OCI-LY1 (cell line): Measurements from ENCODE around the gene VARS2.

Experiments
- H2AFZ ChIP-seq: fragments of 200-600 bp; sonication (generic), shearing (Covaris generic); 2 replicates; pipeline ENCODE4 v1.6.0; 2014; ENCODE audit warnings: antibody characterized with exemption, mild to moderate bottlenecking, low read length
- H3F3A ChIP-seq: fragments of 200-600 bp; sonication (generic), shearing (Covaris generic); 2 replicates; pipeline ENCODE4 v1.6.0; 2014; ENCODE audit warnings: mild to moderate bottlenecking, antibody characterized with exemption, low read length, moderate library complexity; ENCODE audit not compliant: insufficient read depth
- H3K27ac ChIP-seq: fragments of 200-600 bp; sonication (generic); 2 replicates; pipeline ENCODE4 v1.5.1; 2014; ENCODE audit warnings: low read length, mixed run types, mild to moderate bottlenecking, low read depth; ENCODE audit not compliant: poor library complexity, severe bottlenecking
- H3K27me3 ChIP-seq: fragments of 200-600 bp; sonication (generic); 2 replicates; pipeline ENCODE4 v1.6.0; 2014; ENCODE audit warnings: antibody characterized with exemption, mild to moderate bottlenecking, low read length, moderate library complexity; ENCODE audit not compliant: insufficient read depth
- H3K36me3 ChIP-seq: fragments of 200-600 bp; sonication (generic); 2 replicates; pipeline ENCODE4 v1.6.1; 2014; ENCODE audit warnings: mild to moderate bottlenecking, antibody characterized with exemption, low read length, moderate library complexity, mixed read lengths; ENCODE audit not compliant: insufficient read depth
- H3K4me1 ChIP-seq: fragments of 200-600 bp; sonication (generic); 2 replicates; pipeline ENCODE4 v1.5.1; 2014; ENCODE audit warnings: mild to moderate bottlenecking, low read length, moderate library complexity; ENCODE audit not compliant: insufficient read depth, severe bottlenecking
- H3K4me2 ChIP-seq: fragments of 200-600 bp; sonication (generic), shearing (Covaris generic); 2 replicates; pipeline ENCODE4 v1.6.1; 2014; ENCODE audit warnings: low read length
- H3K4me3 ChIP-seq: fragments of 200-600 bp; sonication (generic); 2 replicates; pipeline ENCODE4 v1.5.1; 2014; ENCODE audit warnings: low read length, low read depth, mild to moderate bottlenecking, mixed read lengths; ENCODE audit not compliant: poor library complexity, severe bottlenecking
- H3K79me2 ChIP-seq: fragments of 200-600 bp; shearing (Covaris generic); 2 replicates; pipeline ENCODE4 v1.6.1; 2016; ENCODE audit warnings: mixed run types, low read length, mixed read lengths; ENCODE audit not compliant: insufficient read depth
- H3K9ac ChIP-seq: fragments of 200-600 bp; sonication (generic), shearing (Covaris generic); 2 replicates; pipeline ENCODE4 v1.6.1; 2014; ENCODE audit warnings: mild to moderate bottlenecking, low read length, mixed read lengths
- H3K9me2 ChIP-seq: fragments of 200-600 bp; sonication (generic), shearing (Covaris generic); 2 replicates; pipeline ENCODE4 v1.6.1; 2014; ENCODE audit warnings: low read depth, mild to moderate bottlenecking, low read length, mixed read lengths
- H3K9me3 ChIP-seq: fragments of 200-600 bp; shearing (Covaris generic); 2 replicates; pipeline ENCODE4 v1.6.1; 2014; ENCODE audit warnings: low read length, mixed read lengths
- H4K20me1 ChIP-seq: fragments of 200-600 bp; sonication (generic), shearing (Covaris generic); 2 replicates; pipeline ENCODE4 v1.6.0; 2016; ENCODE audit warnings: mild to moderate bottlenecking, low read length; ENCODE audit not compliant: insufficient read depth
- EZH2 ChIP-seq: fragments of 200-600 bp; sonication (generic), shearing (Covaris generic); IDR thresholded peaks from 2 replicates; pipeline ENCODE4 v1.8.0; 2017; ENCODE audit warnings: borderline replicate concordance, mixed run types, mild to moderate bottlenecking, antibody characterized with exemption, low read length, moderate library complexity, mixed read lengths
- TF ChIP-seq, protein P1 (sequence below): fragments of 200-600 bp; sonication (generic), shearing (Covaris generic); IDR thresholded peaks from 2 replicates; pipeline ENCODE4 v1.5.1; 2017; ENCODE audit warnings: mild to moderate bottlenecking, antibody characterized with exemption, low read length, moderate library complexity, mixed read lengths

Gene VARS2

DNA sequence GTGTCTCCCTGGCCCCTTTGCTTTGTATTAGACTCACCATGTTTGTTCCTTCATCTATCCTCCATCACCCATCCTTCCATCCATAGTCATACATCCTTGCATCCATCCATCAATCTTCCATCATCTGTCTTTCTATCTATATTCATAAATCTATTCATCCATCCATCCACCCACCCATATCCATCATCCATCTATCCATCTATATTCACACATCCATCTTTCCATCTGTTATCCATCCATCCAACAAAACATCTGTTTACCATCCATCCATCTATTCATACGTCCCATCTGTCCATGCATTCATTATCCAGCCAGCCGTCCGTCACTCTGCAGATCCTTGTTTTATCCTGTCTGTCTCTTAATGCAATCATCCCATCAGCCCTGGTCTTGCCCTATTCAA is 19.1 kb upstream of the VARS2 start:
- H3K4me2 ChIP-seq: no peak overlapping the region
- no peaks in the 10 kb centered on the region for H3K4me1 ChIP-seq
- peaks cover 11% of the 10 kb centered on the region; the same call in 1 of the 2 replicates for H3K27me3 ChIP-seq
- no peaks in the 10 kb centered on the region for H4K20me1 ChIP-seq
- H3K79me2 ChIP-seq: no peaks in the 10 kb centered on the region
- H3K9ac ChIP-seq: no peak overlapping the region
- no peak overlapping the region for H2AFZ ChIP-seq
- H3K36me3 ChIP-seq: no peaks in the 10 kb centered on the region
- TF ChIP-seq, protein P1, sequence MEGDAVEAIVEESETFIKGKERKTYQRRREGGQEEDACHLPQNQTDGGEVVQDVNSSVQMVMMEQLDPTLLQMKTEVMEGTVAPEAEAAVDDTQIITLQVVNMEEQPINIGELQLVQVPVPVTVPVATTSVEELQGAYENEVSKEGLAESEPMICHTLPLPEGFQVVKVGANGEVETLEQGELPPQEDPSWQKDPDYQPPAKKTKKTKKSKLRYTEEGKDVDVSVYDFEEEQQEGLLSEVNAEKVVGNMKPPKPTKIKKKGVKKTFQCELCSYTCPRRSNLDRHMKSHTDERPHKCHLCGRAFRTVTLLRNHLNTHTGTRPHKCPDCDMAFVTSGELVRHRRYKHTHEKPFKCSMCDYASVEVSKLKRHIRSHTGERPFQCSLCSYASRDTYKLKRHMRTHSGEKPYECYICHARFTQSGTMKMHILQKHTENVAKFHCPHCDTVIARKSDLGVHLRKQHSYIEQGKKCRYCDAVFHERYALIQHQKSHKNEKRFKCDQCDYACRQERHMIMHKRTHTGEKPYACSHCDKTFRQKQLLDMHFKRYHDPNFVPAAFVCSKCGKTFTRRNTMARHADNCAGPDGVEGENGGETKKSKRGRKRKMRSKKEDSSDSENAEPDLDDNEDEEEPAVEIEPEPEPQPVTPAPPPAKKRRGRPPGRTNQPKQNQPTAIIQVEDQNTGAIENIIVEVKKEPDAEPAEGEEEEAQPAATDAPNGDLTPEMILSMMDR: no peak
- no peak for TF ChIP-seq EZH2
- no peak overlapping the region for H3K4me3 ChIP-seq
- H3K9me3 ChIP-seq: no peaks in the 10 kb centered on the region
- H3K9me2 ChIP-seq: no peaks in the 10 kb centered on the region
- H3F3A ChIP-seq: no peaks in the 10 kb centered on the region
- no peak overlapping the region for H3K27ac ChIP-seq

- Histone ChIP-seq H3K4me3 (no peak overlapping the region), H3K9ac (no peak overlapping the region), H3K79me2 (no peaks in the 10 kb centered on the region), H4K20me1 (no peaks in the 10 kb centered on the region), H3K36me3 (no peaks in the 10 kb centered on the region), H3K4me2 (no peak overlapping the region), H3K9me2 (no peaks in the 10 kb centered on the region), H2AFZ (no peak overlapping the region), H3K4me1 (no peaks in the 10 kb centered on the region), H3F3A (no peaks in the 10 kb centered on the region), H3K27me3 (peaks cover 7% of the 10 kb centered on the region; the same call in 1 of the 2 replicates), H3K9me3 (no peaks in the 10 kb centered on the region), H3K27ac (no peak overlapping the region)
- TF ChIP-seq, protein P1: no peak
- TF ChIP-seq EZH2: no peak
These were observed 18.7 kb upstream of the VARS2 start for GRCh38 chr6:30895343-30895742.

GRCh38 chr6:30896541-30896940 is 17.5 kb upstream of the VARS2 start:
- Histone ChIP-seq H4K20me1 (no peaks in the 10 kb centered on the region), H3K27ac (no peak overlapping the region), H3K4me2 (no peak overlapping the region), H3K4me3 (no peak overlapping the region), H3K36me3 (no peaks in the 10 kb centered on the region), H3F3A (no peaks in the 10 kb centered on the region), H3K27me3 (no peaks in the 10 kb centered on the region), H3K9me3 (no peaks in the 10 kb centered on the region), H3K4me1 (no peaks in the 10 kb centered on the region), H3K9me2 (no peaks in the 10 kb centered on the region), H3K9ac (no peak overlapping the region), H3K79me2 (no peaks in the 10 kb centered on the region), H2AFZ (no peak overlapping the region)
- TF ChIP-seq, protein P1: no peak
- no peak for TF ChIP-seq EZH2
